HCEC 1CT (cell line): ENCODE measurements around the gene TRIM24.

Source experiments
- DNase-seq: peaks from one replicate; pipeline ENCODE4 v3.0.0-alpha.2; 2017

Gene TRIM24

DNA sequence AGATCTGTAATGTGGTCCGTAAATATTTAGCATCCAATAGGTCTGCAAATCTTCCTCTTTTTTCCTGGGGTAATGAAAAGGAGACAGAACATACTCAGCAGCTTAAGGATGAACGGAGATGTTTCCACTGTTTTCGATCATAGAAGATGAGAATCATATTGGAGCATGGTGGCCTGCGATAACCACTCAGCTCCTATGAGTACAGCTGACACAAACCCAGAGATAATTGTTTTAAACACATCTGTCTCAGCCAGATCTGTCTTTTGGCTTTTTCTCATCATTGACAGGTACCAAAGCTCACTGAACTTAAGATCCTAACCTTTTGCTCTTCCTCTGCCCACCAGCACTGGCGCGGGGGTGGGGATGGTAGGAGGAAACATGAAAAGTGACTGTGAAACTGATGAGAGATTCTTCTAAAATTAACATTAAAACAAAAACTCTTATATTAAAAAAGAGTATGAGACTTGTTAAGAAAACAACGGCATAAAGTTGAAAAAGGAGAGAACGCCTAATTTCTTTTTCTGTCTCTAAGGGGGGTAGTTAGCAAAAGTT is 170.1 kb downstream of the TRIM24 start:
- DNase-seq = no peak

DNA sequence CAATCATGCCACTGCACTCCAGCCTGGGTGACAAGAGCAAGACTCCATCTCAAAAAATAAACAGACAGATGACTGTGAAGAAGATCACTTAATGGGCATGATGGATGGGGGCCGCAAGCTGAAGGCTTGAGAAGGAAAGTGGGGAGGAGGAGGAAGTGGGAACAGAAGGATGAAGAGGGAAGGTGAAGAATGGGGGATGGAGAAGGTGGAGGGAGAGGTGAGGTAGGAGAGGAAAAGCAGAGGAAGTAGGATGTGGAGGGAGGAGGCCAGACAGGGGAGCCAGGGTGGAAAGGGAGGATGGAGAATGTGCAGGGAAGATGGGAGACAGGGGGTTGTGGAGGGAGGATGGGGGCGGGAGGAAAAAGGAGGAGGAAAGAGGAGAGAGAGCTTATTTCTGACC is 172.3 kb downstream of the TRIM24 start:
- DNase-seq = no peak

DNA sequence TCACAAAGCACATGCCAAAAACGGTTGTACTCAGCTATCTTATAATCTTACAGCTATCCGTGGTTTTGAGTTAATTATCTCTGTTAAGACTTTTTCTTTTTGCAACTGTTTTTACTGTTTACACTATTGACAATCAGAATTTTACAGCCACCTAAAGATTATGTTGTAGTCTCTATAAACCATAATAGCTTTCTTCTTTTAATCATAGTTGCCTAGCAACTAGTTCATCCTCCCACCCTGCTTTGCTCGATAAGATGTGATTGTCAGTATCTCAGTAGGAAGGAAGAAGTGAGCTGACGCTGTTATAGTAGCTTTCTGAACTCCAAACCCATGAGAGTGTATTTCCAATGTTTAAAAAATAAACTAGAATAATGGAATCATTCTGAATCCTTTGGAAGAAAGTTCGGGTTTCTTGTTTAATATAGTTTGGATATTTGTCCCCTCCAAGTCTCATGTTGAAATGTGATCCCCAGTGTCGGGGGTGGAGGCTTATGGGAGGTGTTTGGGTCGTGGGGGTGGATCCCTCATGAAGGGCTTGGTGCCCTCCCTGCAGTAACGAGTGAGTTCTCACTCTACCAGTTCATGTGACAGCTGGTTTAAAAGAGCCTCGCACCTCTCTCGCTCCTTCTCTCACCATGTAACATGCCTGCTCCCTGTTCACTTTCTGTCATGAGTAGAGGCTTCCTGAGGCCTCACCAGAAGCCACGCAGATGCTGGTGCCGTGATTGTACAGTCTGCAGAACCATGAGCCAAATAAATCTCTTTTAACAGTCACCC is 173.0 kb downstream of the TRIM24 start:
- DNase-seq = no peak
